ENCODE measurements around the gene DNAL1. TPM values are rescaled to one million over a fixed set of nuclear protein-coding genes. Genes with fewer than 3 reads are reported as not detected.

The DNAL1 gene
- total RNA-seq, 4 donors from 2014 or later, result 16.7 to 47.8 (median 23.9) TPM

- peak overlapping the region in 2 of 3 donors; percentile 59 to 88 for H3K27ac ChIP-seq
- no peak overlapping the region for H3K4me3 ChIP-seq (replicated peaks in 1 of 3)
- intact Hi-C loops (cut with DNase I), result no loop called here
- no peaks in the 10 kb centered on the region for H3K9me3 ChIP-seq
- no peak for TF ChIP-seq POLR2A (IDR thresholded peaks at IDR 0.05)
- TF ChIP-seq, protein P1, sequence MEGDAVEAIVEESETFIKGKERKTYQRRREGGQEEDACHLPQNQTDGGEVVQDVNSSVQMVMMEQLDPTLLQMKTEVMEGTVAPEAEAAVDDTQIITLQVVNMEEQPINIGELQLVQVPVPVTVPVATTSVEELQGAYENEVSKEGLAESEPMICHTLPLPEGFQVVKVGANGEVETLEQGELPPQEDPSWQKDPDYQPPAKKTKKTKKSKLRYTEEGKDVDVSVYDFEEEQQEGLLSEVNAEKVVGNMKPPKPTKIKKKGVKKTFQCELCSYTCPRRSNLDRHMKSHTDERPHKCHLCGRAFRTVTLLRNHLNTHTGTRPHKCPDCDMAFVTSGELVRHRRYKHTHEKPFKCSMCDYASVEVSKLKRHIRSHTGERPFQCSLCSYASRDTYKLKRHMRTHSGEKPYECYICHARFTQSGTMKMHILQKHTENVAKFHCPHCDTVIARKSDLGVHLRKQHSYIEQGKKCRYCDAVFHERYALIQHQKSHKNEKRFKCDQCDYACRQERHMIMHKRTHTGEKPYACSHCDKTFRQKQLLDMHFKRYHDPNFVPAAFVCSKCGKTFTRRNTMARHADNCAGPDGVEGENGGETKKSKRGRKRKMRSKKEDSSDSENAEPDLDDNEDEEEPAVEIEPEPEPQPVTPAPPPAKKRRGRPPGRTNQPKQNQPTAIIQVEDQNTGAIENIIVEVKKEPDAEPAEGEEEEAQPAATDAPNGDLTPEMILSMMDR (IDR thresholded peaks at IDR 0.05), result no peak
- DNase-seq, result no peak
- no peaks in the 10 kb centered on the region for H3K27me3 ChIP-seq
- 84 to 95% methylated on average over 10 to 14 of the region's 21 CpGs for WGBS, 2 donors
- H3K4me1 ChIP-seq, result peaks cover 48 to 60% of the 10 kb centered on the region in 2 donors
- H3K36me3 ChIP-seq, result peaks cover 27 to 37% of the 10 kb centered on the region in 2 donors
Measured at GRCh38 chr14:73739174-73739898, 94.5 kb downstream of the DNAL1 start.

DNA sequence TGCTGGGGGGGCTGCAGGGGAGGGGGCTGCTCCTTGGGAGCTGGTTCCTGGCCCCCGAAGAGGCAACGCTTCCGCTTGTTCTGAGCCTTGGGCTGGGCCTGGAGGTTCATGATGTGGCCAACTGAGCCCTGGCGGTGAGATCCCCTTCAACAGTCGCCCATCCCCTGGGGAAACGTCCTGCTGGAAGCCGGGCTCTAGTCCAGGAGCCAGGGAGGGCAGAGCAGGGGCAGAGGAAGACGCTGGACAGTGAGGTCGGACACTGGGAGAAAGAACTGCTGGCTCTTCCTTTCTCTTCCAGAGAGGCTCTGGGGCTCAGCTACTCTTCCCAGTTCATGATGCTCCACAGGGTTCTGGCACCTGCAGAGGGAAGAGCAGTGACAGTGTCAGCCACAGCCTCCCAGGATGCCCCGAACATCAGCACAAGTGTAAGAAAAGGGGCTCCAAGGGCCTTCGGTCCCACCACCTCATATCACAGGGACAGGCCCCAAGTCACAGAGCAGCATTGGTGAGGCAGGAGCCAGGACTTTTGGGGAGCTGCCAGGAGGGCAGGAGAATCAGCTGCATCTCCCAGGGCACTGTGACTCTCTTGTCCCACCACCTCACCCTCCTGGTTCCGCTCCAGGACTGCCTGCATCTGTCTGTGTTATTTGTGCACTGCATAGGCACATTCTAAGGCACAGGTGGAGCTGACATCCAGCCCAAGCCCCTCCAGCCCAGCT, 95.3 kb downstream of the DNAL1 start:
- Histone ChIP-seq H3K27ac (peak overlapping the region; percentile 59 to 88 (median 86)), H3K9me3 (no peaks in the 10 kb centered on the region), H3K4me1 (peaks cover 55 to 67% of the 10 kb centered on the region in 2 donors), H3K36me3 (peaks cover 27 to 32% of the 10 kb centered on the region in 2 donors), H3K27me3 (no peaks in the 10 kb centered on the region), H3K4me3 (replicated peaks in 1 of 3) (no peak overlapping the region)
- WGBS, 2 donors, result 64 to 70% methylated on average over 2 to 9 of the region's 12 CpGs
- intact Hi-C loops (cut with DNase I), result no loop called here
- DNase-seq, result no peak
- no peak for TF ChIP-seq POLR2A (IDR thresholded peaks at IDR 0.05)
- TF ChIP-seq, protein P1 (IDR thresholded peaks at IDR 0.05), result no peak

- TF ChIP-seq, protein P1 (IDR thresholded peaks at IDR 0.05), result no peak
- TF ChIP-seq POLR2A (IDR thresholded peaks at IDR 0.05), result no peak
- Histone ChIP-seq H3K4me1 (peaks cover 62 to 74% of the 10 kb centered on the region in 2 donors), H3K27me3 (no peaks in the 10 kb centered on the region), H3K27ac (peak overlapping the region; percentile 59 to 88 (median 86)), H3K4me3 (replicated peaks in 1 of 3) (no peak overlapping the region), H3K36me3 (peaks cover 21 to 25% of the 10 kb centered on the region in 2 donors), H3K9me3 (no peaks in the 10 kb centered on the region)
- intact Hi-C loops (cut with DNase I), result no loop called here
- DNase-seq, result peak; percentile 91 to 92
- 20% methylated on average over 6 to 7 of the region's 9 CpGs for WGBS, 2 donors
Measured at GRCh38 chr14:73740618-73741326, 96.0 kb downstream of the DNAL1 start.

GRCh38 chr14:73741386-73741875, 96.6 kb downstream of the DNAL1 start:
- Histone ChIP-seq H3K27ac (peak overlapping the region; percentile 59 to 88 (median 86)), H3K4me3 (replicated peaks in 1 of 3) (no peak overlapping the region), H3K4me1 (peaks cover 69 to 81% of the 10 kb centered on the region in 2 donors), H3K36me3 (peaks cover 17 to 21% of the 10 kb centered on the region in 2 donors), H3K27me3 (no peaks in the 10 kb centered on the region), H3K9me3 (no peaks in the 10 kb centered on the region)
- TF ChIP-seq POLR2A (IDR thresholded peaks at IDR 0.05), result no peak
- TF ChIP-seq, protein P1 (IDR thresholded peaks at IDR 0.05), result peak in 1 of 6 experiments; percentile 5
- intact Hi-C loops (cut with DNase I), result no loop called here
- peak; percentile 65 for DNase-seq
- WGBS, 2 donors, result 21 to 25% methylated on average over 11 to 12 of the region's 12 CpGs
